SK-N-SH (cell line): Measurements from ENCODE around the gene RAPGEF1. TPM values are rescaled to one million over a fixed set of nuclear protein-coding genes. Genes with fewer than 3 reads are reported as not detected.

ENCODE experiments used
- CTCF ChIA-PET: fragments of 300-600, 350-600 bp; formaldehyde crosslinking; extraction: SDS; loops from one replicate; lab custom pipeline; 2021; lab: Yijun Ruan, JAX
- POLR2A ChIA-PET: fragments of 350-600 bp; sonication (Branson Sonifier 250); formaldehyde crosslinking; extraction: SDS; loops from one replicate; lab custom pipeline; 2020; ENCODE audit warnings: antibody characterized with exemption, inconsistent platforms; lab: Yijun Ruan, JAX
- DNase-seq: peaks from one replicate; pipeline ENCODE4 v3.0.0; 2012
- H2AFZ ChIP-seq: fragments of 200-600 bp; sonication (generic); 2 replicates; pipeline ENCODE4 v1.8.1; 2016; ENCODE audit warnings: antibody characterized with exemption, mild to moderate bottlenecking, low read depth
- H3F3A ChIP-seq: fragments of 200-600 bp; sonication (generic); replicated peaks from 2 replicates; pipeline ENCODE3; 2016; ENCODE audit warnings: antibody characterized with exemption, mild to moderate bottlenecking; ENCODE audit not compliant: insufficient read depth
- H3K27ac ChIP-seq, 2 experiments: fragments of 200-500 bp in 1 of 2; fragments of 200-600 bp in 1 of 2; sonication (Bioruptor generic) in 1 of 2; sonication (generic), shearing (Covaris generic) in 1 of 2; 2 replicates each; pipeline versions ENCODE4 v1.5.1 to v1.6.1; 2014 to 2016; ENCODE audit warnings: low read depth in 2 of 2, inconsistent platforms in 1 of 2, low read length in 1 of 2, mild to moderate bottlenecking in 1 of 2, mixed read lengths in 1 of 2
- H3K27me3 ChIP-seq: fragments of 200-600 bp; sonication (generic), shearing (Covaris generic); 2 replicates; pipeline ENCODE4 v1.6.1; 2016; ENCODE audit warnings: mixed run types; ENCODE audit not compliant: insufficient read depth
- H3K36me3 ChIP-seq, 2 experiments: fragments of 200-500 bp in 1 of 2; fragments of 200-600 bp in 1 of 2; sonication (Bioruptor generic) in 1 of 2; sonication (generic) in 1 of 2; replicated peaks in 1 of 2; 2 replicates each; pipeline versions ENCODE3 to v1.5.1; 2014 to 2016; ENCODE audit warnings: low read length in 1 of 2, mild to moderate bottlenecking in 1 of 2; ENCODE audit not compliant: insufficient read depth in 2 of 2, control insufficient read depth in 1 of 2
- H3K4me1 ChIP-seq, 2 experiments: fragments of 200-500 bp in 1 of 2; fragments of 200-600 bp in 1 of 2; sonication (Bioruptor generic) in 1 of 2; sonication (generic), shearing (Covaris generic) in 1 of 2; 2 replicates each; pipeline versions ENCODE4 v1.5.1 to v1.6.1; 2014 to 2016; ENCODE audit warnings: low read depth in 1 of 2, low read length in 1 of 2, mixed run types in 1 of 2; ENCODE audit not compliant: insufficient read depth in 2 of 2, control insufficient read depth in 1 of 2
- H3K4me2 ChIP-seq: fragments of 200-600 bp; sonication (generic), shearing (Covaris generic); 2 replicates; pipeline ENCODE4 v1.6.1; 2017; ENCODE audit warnings: mixed run types
- H3K4me3 ChIP-seq, 2 experiments: fragments of 200-500 bp in 1 of 2; fragments of 200-600 bp in 1 of 2; sonication (Bioruptor generic) in 1 of 2; sonication (generic), shearing (Covaris generic) in 1 of 2; 2 replicates each; pipeline versions ENCODE4 v1.5.1 to v1.8.1; 2014 to 2016; ENCODE audit warnings: low read depth in 2 of 2, inconsistent platforms in 1 of 2, low read length in 1 of 2, mild to moderate bottlenecking in 1 of 2, mixed read lengths in 1 of 2, moderate library complexity in 1 of 2
- H3K79me2 ChIP-seq: fragments of 200-600 bp; sonication (generic); 2 replicates; pipeline ENCODE4 v1.8.1; 2017; ENCODE audit warnings: mild to moderate bottlenecking; ENCODE audit not compliant: insufficient read depth
- H3K9ac ChIP-seq: fragments of 200-600 bp; sonication (generic); 2 replicates; pipeline ENCODE4 v1.6.1; 2017; ENCODE audit warnings: mixed run types
- H3K9me2 ChIP-seq: fragments of 200-600 bp; sonication (generic); 2 replicates; pipeline ENCODE4 v1.6.1; 2017; ENCODE audit warnings: mixed run types
- H3K9me3 ChIP-seq: fragments of 200-600 bp; sonication (generic); 2 replicates; pipeline ENCODE4 v1.6.1; 2017; ENCODE audit warnings: mixed run types, mild to moderate bottlenecking, moderate library complexity
- H4K20me1 ChIP-seq: fragments of 200-600 bp; sonication (generic); 2 replicates; pipeline ENCODE4 v1.6.1; 2017; ENCODE audit warnings: mild to moderate bottlenecking, mixed run types; ENCODE audit not compliant: insufficient read depth
- CHD2 ChIP-seq: fragments of 150-350 bp; IDR thresholded peaks from 2 replicates; pipeline ENCODE4 v1.6.1; 2018; ENCODE audit warnings: low read length; ENCODE audit not compliant: partially characterized antibody
- ELF1 ChIP-seq: IDR thresholded peaks from 2 replicates; pipeline ENCODE4 v1.4.0; 2012
- EP300 ChIP-seq, 2 experiments: IDR thresholded peaks; 2 replicates each; pipeline versions ENCODE4 v1.4.0 to v1.6.1; 2012; ENCODE audit warnings: borderline replicate concordance in 1 of 2, low read depth in 1 of 2, low read length in 1 of 2
- EZH2phosphoT487 ChIP-seq: fragments of 200-600 bp; sonication (generic); IDR thresholded peaks from 2 replicates; pipeline ENCODE4 v1.6.1; 2017; ENCODE audit warnings: low read depth, mixed run types, mild to moderate bottlenecking, antibody characterized with exemption, moderate library complexity, borderline replicate concordance
- FOSL2 ChIP-seq: IDR thresholded peaks from 2 replicates; pipeline ENCODE4 v1.4.0; 2012; ENCODE audit warnings: low read depth, mild to moderate bottlenecking, moderate library complexity, borderline replicate concordance
- GABPA ChIP-seq: IDR thresholded peaks from 2 replicates; pipeline ENCODE4 v1.4.0; 2012; ENCODE audit warnings: low read depth, mild to moderate bottlenecking
- IRF3 ChIP-seq: fragments of 150-350 bp; IDR thresholded peaks from 2 replicates; pipeline ENCODE4 v1.6.1; 2016; ENCODE audit warnings: mild to moderate bottlenecking, low read depth, low read length
- MAX ChIP-seq: IDR thresholded peaks from 2 replicates; pipeline ENCODE4 v1.4.0; 2012; ENCODE audit warnings: low read depth
- MEF2A ChIP-seq: IDR thresholded peaks from 2 replicates; pipeline ENCODE4 v1.4.0; 2012; ENCODE audit warnings: low read depth, borderline replicate concordance
- NFIC ChIP-seq: IDR thresholded peaks from 2 replicates; pipeline ENCODE4 v1.4.0; 2012; ENCODE audit warnings: borderline replicate concordance
- NRF1 ChIP-seq: IDR thresholded peaks from 2 replicates; pipeline ENCODE4 v1.6.1; 2012; ENCODE audit warnings: low read depth, mild to moderate bottlenecking, low read length
- PBX3 ChIP-seq: IDR thresholded peaks from 2 replicates; pipeline ENCODE4; 2012
- RCOR1 ChIP-seq: fragments of 150-350 bp; IDR thresholded peaks from 2 replicates; pipeline ENCODE4 v1.6.1; 2017; ENCODE audit warnings: antibody characterized with exemption, low read length
- RXRA ChIP-seq: IDR thresholded peaks from 2 replicates; pipeline ENCODE4 v1.4.0; 2012; ENCODE audit warnings: low read depth, mild to moderate bottlenecking, borderline replicate concordance
- SIN3A ChIP-seq: IDR thresholded peaks from 2 replicates; pipeline ENCODE4 v1.6.1; 2012; ENCODE audit warnings: low read depth, mild to moderate bottlenecking, low read length, moderate library complexity, borderline replicate concordance
- SMC3 ChIP-seq: IDR thresholded peaks from 2 replicates; pipeline ENCODE4 v1.6.1; 2012; ENCODE audit warnings: low read depth, low read length, improper control_type of control experiment
- TCF12 ChIP-seq: IDR thresholded peaks from 2 replicates; pipeline ENCODE4 v1.4.0; 2012
- TEAD4 ChIP-seq: IDR thresholded peaks from 2 replicates; pipeline ENCODE4 v1.4.0; 2012; ENCODE audit warnings: mild to moderate bottlenecking, borderline replicate concordance; ENCODE audit not compliant: insufficient read depth
- ZBTB33 ChIP-seq: IDR thresholded peaks from 2 replicates; pipeline ENCODE4 v1.4.0; 2012; ENCODE audit warnings: low read depth, borderline replicate concordance
- WGBS: methylation state at CpG from one replicate; pipeline ENCODE4 v1.1.6; 2017; ENCODE audit warnings: low lambda C conversion rate; 5-methylcytosine and 5-hydroxymethylcytosine counted together
- polyA plus RNA-seq, 3 experiments: library from polyadenylated mRNA; depleted of rRNA; stranded (reverse); fragments of >200 nt; gene quantifications; 2 replicates each; pipeline ENCODE4 v1.2.3, GENCODE V29; 2012

Gene RAPGEF1
- polyA plus RNA-seq, 1 of the 3 experiments (the other 2 are of a cell fraction) = 26.2 TPM

- ChIA-PET POLR2A (no interaction called here), CTCF (interaction anchor here (0.6 to 1.8 kb wide), 5 partner anchors 42 to 338 kb away, joined by 3 to 7 read pairs (median 3); partner anchors contain the start of genes PRRT1B and RAPGEF1)
- no peak overlapping the region for H3K9ac ChIP-seq
- H3K27ac ChIP-seq = no peak overlapping the region
- peaks cover 32 to 49% of the 10 kb centered on the region in 2 experiments for H3K4me1 ChIP-seq
- H3K9me3 ChIP-seq = no peaks in the 10 kb centered on the region
- no peaks in the 10 kb centered on the region for H3K9me2 ChIP-seq
- H3K36me3 ChIP-seq = no peaks in the 10 kb centered on the region
- no peak for DNase-seq
- peaks cover 25% of the 10 kb centered on the region for H3F3A ChIP-seq
- TF ChIP-seq TCF12 = no peak
- TF ChIP-seq ZBTB33 = no peak
- no peak for TF ChIP-seq MAX
- no peak for TF ChIP-seq GABPA
- no peak for TF ChIP-seq EP300 (IDR thresholded peaks at IDR 0.05; ENCODE audit: borderline replicate concordance in 1 of 2, low read depth in 1 of 2, low read length in 1 of 2)
- no peak for TF ChIP-seq EZH2phosphoT487
- TF ChIP-seq FOSL2 = no peak
- TF ChIP-seq CHD2 = no peak
- no peak for TF ChIP-seq NRF1
- no peak for TF ChIP-seq IRF3
- peaks cover 49% of the 10 kb centered on the region for H3K79me2 ChIP-seq
- H3K4me3 ChIP-seq = no peak overlapping the region
- H2AFZ ChIP-seq = no peak overlapping the region
- H3K27me3 ChIP-seq = no peaks in the 10 kb centered on the region
- no peak overlapping the region for H3K4me2 ChIP-seq
- H4K20me1 ChIP-seq = peaks cover 74% of the 10 kb centered on the region
- WGBS = 95% methylated on average over 21 of the region's 29 CpGs
Measured at GRCh38 chr9:131674425-131675421, 65.2 kb downstream of the RAPGEF1 start.

- Histone ChIP-seq H3K9me2 (no peaks in the 10 kb centered on the region), H3K4me2 (no peak overlapping the region), H4K20me1 (peaks cover 74% of the 10 kb centered on the region), H3K27ac (no peak overlapping the region), H3K36me3 (no peaks in the 10 kb centered on the region), H3F3A (peaks cover 19% of the 10 kb centered on the region), H3K9me3 (no peaks in the 10 kb centered on the region), H2AFZ (no peak overlapping the region), H3K4me1 (peaks cover 37 to 47% of the 10 kb centered on the region in 2 experiments), H3K4me3 (no peak overlapping the region), H3K9ac (no peak overlapping the region), H3K27me3 (no peaks in the 10 kb centered on the region), H3K79me2 (peaks cover 52% of the 10 kb centered on the region)
- WGBS = 94% methylated on average over 7 of the region's 7 CpGs
- DNase-seq = no peak
- ChIA-PET CTCF (no interaction called here), POLR2A (no interaction called here)
- TF ChIP-seq RXRA (no peak), MEF2A (no peak), ELF1 (no peak), CHD2 (no peak), RCOR1 (no peak), SIN3A (no peak), NFIC (no peak), MAX (no peak), EP300 (IDR thresholded peaks at IDR 0.05; ENCODE audit: borderline replicate concordance in 1 of 2, low read depth in 1 of 2, low read length in 1 of 2) (no peak), TEAD4 (no peak), IRF3 (no peak), PBX3 (no peak), TCF12 (no peak), SMC3 (no peak)
Measured at GRCh38 chr9:131673531-131673930, 66.3 kb downstream of the RAPGEF1 start.
